HepG2 (cell line): ENCODE measurements around the gene PNKD. TPM values are rescaled to one million over a fixed set of nuclear protein-coding genes. Genes with fewer than 3 reads are reported as not detected.

Experiments
- GPN1 ChIP-seq: sonication (generic); formaldehyde crosslinking; IDR thresholded peaks from 2 replicates; pipeline ENCODE4 v1.5.1; 2020; ENCODE audit warnings: missing genetic modification reagents, borderline replicate concordance
- HNF4A ChIP-seq: sonication (generic); formaldehyde crosslinking; IDR thresholded peaks from 2 replicates; pipeline ENCODE4 v1.4.0; 2020; ENCODE audit warnings: missing genetic modification reagents
- JUN ChIP-seq: sonication (generic); formaldehyde crosslinking; IDR thresholded peaks from 2 replicates; pipeline ENCODE4 v1.4.0; 2020; ENCODE audit warnings: mild to moderate bottlenecking, missing genetic modification reagents
- KDM2A ChIP-seq: sonication (generic); formaldehyde crosslinking; IDR thresholded peaks from 2 replicates; pipeline ENCODE4 v1.4.0; 2020; ENCODE audit warnings: low read depth, missing genetic modification reagents, borderline replicate concordance
- MZF1 ChIP-seq: sonication (generic); formaldehyde crosslinking; IDR thresholded peaks from 2 replicates; pipeline ENCODE4 v1.8.1; 2023; ENCODE audit warnings: mild to moderate bottlenecking, missing genetic modification reagents, borderline replicate concordance
- NFE2L2 ChIP-seq: fragments of 150-350 bp; IDR thresholded peaks from 2 replicates; pipeline ENCODE4 v1.6.1; 2014; ENCODE audit warnings: low read length
- PPARG ChIP-seq: conservative IDR thresholded peaks from 2 replicates; pipeline ENCODE4 v1.6.1; 2016; ENCODE audit warnings: missing biosample characterization, missing genetic modification reagents
- RAD51 ChIP-seq: fragments of 450-650 bp; IDR thresholded peaks from 2 replicates; pipeline ENCODE4 v1.6.1; 2016; ENCODE audit warnings: borderline replicate concordance
- RFXAP ChIP-seq: sonication (generic); formaldehyde crosslinking; IDR thresholded peaks from 2 replicates; pipeline ENCODE4 v1.4.0; 2020; ENCODE audit warnings: missing genetic modification reagents, borderline replicate concordance
- SMARCE1 ChIP-seq: fragments of 450-650 bp; IDR thresholded peaks from 2 replicates; pipeline ENCODE4 v1.6.1; 2017; ENCODE audit warnings: borderline replicate concordance
- ZMYM2 ChIP-seq: sonication (generic); formaldehyde crosslinking; IDR thresholded peaks from 2 replicates; pipeline ENCODE4 v1.8.0; 2022; ENCODE audit warnings: mild to moderate bottlenecking, missing genetic modification reagents
- ZNF24 ChIP-seq: fragments of 450-650 bp; IDR thresholded peaks from 2 replicates; pipeline ENCODE4 v1.6.1; 2017; ENCODE audit warnings: antibody characterized with exemption, mild to moderate bottlenecking
- ZNF660 ChIP-seq: sonication (generic); formaldehyde crosslinking; IDR thresholded peaks from 2 replicates; pipeline ENCODE4 v1.5.1; 2020; ENCODE audit warnings: mild to moderate bottlenecking, low read depth, missing genetic modification reagents, borderline replicate concordance
- ZNF776 ChIP-seq: sonication (generic); formaldehyde crosslinking; IDR thresholded peaks from 2 replicates; pipeline ENCODE4 v1.4.0; 2020; ENCODE audit warnings: mild to moderate bottlenecking, missing genetic modification reagents
- ZSCAN22 ChIP-seq: sonication (generic); formaldehyde crosslinking; IDR thresholded peaks from 2 replicates; pipeline ENCODE4 v1.4.0; 2020; ENCODE audit warnings: mild to moderate bottlenecking, missing genetic modification reagents
- polyA plus RNA-seq, 8 experiments: library from polyadenylated mRNA; depleted of rRNA in 3 of 8; stranded (reverse) in 7 of 8; unstranded in 1 of 8; fragments of >200 nt; fragmentation: Illumina TruSeq in 4 of 8; extraction: Trizol in 4 of 8; gene quantifications; 2 replicates each; pipeline versions ENCODE4 v1.2.1 to v1.2.3, GENCODE V29; 2011 to 2016; ENCODE audit warnings: low read depth in 4 of 8, missing spikeins in 1 of 8, mixed read lengths in 1 of 8; ENCODE audit not compliant: insufficient read depth in 1 of 8
- total RNA-seq, 5 experiments: library from RNA; depleted of rRNA; stranded (reverse); fragments of >200 nt; fragmentation: Illumina TruSeq; extraction: Trizol; gene quantifications; 2 replicates each; pipeline ENCODE4 v1.2.3, GENCODE V29; 2016; ENCODE audit warnings: low read depth in 1 of 5
- TF ChIP-seq, protein P1 (sequence below): sonication (generic); formaldehyde crosslinking; IDR thresholded peaks from 2 replicates; pipeline ENCODE4 v1.9.0; 2021; ENCODE audit warnings: missing genetic modification reagents, mild to moderate bottlenecking, borderline replicate concordance
- TF ChIP-seq, protein P2 (sequence below): sonication (generic); formaldehyde crosslinking; IDR thresholded peaks from 2 replicates; pipeline ENCODE4 v1.5.0; 2020; ENCODE audit warnings: mild to moderate bottlenecking, missing genetic modification reagents
- TF ChIP-seq, protein P3 (sequence below): IDR thresholded peaks from 2 replicates; pipeline ENCODE4 v1.6.1; 2016; ENCODE audit warnings: mild to moderate bottlenecking
- TF ChIP-seq, protein P4 (sequence below): fragments of 450-650 bp; IDR thresholded peaks from 2 replicates; pipeline ENCODE4 v1.6.1; 2017
- TF ChIP-seq, protein P5 (sequence below): sonication (generic); formaldehyde crosslinking; IDR thresholded peaks from 2 replicates; pipeline ENCODE4 v1.4.0; 2020; ENCODE audit warnings: missing genetic modification reagents
- TF ChIP-seq, protein P6 (sequence below), 2 experiments: fragments of 450-650 bp in 1 of 2; sonication (generic) in 1 of 2; formaldehyde crosslinking; IDR thresholded peaks; 2 replicates each; pipeline versions ENCODE4 v1.5.0 to v1.8.0; 2020 to 2022; ENCODE audit warnings: mild to moderate bottlenecking in 1 of 2, missing genetic modification reagents in 1 of 2

Gene PNKD
- total and polyA plus RNA-seq, 2 of the 13 experiments (the other 11 are each of a cell fraction or from before 2014, with no cell fraction given): 55.9 to 80.4 TPM

DNA sequence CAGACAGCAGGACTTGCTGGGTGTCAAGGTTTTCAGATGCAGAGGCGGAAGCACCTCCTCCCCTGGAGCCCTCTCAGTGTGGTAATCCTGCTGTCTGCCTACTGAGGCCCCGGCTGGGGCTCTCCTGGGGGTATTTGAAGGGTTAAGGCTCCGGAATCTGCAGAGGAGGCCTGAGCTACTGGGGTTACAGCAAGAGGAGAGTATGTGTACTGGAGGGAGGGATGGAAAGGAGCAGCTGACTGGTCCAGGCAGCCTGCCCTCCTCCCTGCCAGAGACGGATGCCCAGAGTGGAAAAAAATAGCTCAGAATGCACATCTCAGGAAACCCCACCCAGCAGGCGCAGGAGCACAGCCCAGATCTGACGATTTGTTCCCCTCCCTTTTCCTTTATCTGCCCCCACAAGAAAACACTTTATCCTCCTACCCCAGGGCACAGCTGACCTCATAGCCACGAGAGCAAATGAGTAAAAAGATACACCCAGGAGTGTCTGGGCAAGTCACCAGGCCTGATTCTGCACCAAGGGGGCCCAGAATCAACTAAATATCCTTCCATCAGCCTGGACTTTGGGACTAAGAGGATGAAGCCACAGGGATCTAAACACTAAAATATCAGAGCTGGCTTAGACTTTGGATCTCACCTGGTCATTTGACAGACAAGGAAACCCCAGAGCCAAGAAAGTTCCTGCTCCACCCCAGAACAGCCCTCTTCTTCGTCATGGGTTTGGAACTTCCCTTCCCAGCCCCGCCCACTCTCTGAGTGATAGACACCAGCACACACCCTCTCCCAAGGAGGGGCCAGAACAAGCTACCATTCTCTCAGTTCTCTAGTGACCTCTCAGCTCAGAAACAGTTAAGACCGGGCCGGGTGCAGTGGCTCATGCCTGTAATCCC is 16.5 kb downstream of the PNKD start (continued):
- TF ChIP-seq ZSCAN22 (CRISPR knock-in tag) (no peak), ZNF24 (no peak), JUN (CRISPR knock-in tag) (no peak), ZNF660 (no peak), HNF4A (peak; percentile 75), ZNF776 (no peak), GPN1 (CRISPR knock-in tag) (no peak), PPARG (CRISPR knock-in tag) (no peak), SMARCE1 (no peak), NFE2L2 (no peak), RFXAP (CRISPR knock-in tag) (no peak), RAD51 (no peak), ZMYM2 (CRISPR knock-in tag) (no peak), KDM2A (CRISPR knock-in tag) (no peak), MZF1 (CRISPR knock-in tag) (no peak)
- TF ChIP-seq, protein P1, sequence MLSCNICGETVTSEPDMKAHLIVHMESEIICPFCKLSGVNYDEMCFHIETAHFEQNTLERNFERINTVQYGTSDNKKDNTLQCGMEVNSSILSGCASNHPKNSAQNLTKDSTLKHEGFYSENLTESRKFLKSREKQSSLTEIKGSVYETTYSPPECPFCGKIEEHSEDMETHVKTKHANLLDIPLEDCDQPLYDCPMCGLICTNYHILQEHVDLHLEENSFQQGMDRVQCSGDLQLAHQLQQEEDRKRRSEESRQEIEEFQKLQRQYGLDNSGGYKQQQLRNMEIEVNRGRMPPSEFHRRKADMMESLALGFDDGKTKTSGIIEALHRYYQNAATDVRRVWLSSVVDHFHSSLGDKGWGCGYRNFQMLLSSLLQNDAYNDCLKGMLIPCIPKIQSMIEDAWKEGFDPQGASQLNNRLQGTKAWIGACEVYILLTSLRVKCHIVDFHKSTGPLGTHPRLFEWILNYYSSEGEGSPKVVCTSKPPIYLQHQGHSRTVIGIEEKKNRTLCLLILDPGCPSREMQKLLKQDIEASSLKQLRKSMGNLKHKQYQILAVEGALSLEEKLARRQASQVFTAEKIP (CRISPR knock-in tag): no peak
- TF ChIP-seq, protein P2, sequence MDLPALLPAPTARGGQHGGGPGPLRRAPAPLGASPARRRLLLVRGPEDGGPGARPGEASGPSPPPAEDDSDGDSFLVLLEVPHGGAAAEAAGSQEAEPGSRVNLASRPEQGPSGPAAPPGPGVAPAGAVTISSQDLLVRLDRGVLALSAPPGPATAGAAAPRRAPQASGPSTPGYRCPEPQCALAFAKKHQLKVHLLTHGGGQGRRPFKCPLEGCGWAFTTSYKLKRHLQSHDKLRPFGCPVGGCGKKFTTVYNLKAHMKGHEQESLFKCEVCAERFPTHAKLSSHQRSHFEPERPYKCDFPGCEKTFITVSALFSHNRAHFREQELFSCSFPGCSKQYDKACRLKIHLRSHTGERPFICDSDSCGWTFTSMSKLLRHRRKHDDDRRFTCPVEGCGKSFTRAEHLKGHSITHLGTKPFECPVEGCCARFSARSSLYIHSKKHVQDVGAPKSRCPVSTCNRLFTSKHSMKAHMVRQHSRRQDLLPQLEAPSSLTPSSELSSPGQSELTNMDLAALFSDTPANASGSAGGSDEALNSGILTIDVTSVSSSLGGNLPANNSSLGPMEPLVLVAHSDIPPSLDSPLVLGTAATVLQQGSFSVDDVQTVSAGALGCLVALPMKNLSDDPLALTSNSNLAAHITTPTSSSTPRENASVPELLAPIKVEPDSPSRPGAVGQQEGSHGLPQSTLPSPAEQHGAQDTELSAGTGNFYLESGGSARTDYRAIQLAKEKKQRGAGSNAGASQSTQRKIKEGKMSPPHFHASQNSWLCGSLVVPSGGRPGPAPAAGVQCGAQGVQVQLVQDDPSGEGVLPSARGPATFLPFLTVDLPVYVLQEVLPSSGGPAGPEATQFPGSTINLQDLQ (CRISPR knock-in tag): no peak
- TF ChIP-seq, protein P3, sequence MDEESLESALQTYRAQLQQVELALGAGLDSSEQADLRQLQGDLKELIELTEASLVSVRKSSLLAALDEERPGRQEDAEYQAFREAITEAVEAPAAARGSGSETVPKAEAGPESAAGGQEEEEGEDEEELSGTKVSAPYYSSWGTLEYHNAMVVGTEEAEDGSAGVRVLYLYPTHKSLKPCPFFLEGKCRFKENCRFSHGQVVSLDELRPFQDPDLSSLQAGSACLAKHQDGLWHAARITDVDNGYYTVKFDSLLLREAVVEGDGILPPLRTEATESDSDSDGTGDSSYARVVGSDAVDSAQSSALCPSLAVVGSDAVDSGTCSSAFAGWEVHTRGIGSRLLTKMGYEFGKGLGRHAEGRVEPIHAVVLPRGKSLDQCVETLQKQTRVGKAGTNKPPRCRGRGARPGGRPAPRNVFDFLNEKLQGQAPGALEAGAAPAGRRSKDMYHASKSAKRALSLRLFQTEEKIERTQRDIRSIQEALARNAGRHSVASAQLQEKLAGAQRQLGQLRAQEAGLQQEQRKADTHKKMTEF (CRISPR knock-in tag): no peak
- TF ChIP-seq, protein P4, sequence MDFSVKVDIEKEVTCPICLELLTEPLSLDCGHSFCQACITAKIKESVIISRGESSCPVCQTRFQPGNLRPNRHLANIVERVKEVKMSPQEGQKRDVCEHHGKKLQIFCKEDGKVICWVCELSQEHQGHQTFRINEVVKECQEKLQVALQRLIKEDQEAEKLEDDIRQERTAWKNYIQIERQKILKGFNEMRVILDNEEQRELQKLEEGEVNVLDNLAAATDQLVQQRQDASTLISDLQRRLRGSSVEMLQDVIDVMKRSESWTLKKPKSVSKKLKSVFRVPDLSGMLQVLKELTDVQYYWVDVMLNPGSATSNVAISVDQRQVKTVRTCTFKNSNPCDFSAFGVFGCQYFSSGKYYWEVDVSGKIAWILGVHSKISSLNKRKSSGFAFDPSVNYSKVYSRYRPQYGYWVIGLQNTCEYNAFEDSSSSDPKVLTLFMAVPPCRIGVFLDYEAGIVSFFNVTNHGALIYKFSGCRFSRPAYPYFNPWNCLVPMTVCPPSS: no peak
- TF ChIP-seq, protein P5, sequence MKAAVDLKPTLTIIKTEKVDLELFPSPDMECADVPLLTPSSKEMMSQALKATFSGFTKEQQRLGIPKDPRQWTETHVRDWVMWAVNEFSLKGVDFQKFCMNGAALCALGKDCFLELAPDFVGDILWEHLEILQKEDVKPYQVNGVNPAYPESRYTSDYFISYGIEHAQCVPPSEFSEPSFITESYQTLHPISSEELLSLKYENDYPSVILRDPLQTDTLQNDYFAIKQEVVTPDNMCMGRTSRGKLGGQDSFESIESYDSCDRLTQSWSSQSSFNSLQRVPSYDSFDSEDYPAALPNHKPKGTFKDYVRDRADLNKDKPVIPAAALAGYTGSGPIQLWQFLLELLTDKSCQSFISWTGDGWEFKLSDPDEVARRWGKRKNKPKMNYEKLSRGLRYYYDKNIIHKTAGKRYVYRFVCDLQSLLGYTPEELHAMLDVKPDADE: no peak
- TF ChIP-seq, protein P6, sequence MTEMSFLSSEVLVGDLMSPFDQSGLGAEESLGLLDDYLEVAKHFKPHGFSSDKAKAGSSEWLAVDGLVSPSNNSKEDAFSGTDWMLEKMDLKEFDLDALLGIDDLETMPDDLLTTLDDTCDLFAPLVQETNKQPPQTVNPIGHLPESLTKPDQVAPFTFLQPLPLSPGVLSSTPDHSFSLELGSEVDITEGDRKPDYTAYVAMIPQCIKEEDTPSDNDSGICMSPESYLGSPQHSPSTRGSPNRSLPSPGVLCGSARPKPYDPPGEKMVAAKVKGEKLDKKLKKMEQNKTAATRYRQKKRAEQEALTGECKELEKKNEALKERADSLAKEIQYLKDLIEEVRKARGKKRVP (CRISPR knock-in tag; IDR thresholded peaks at IDR 0.05): no peak
